Karpas-422 (cell line): ENCODE results near the gene NOS1AP. TPM values are rescaled to one million over a fixed set of nuclear protein-coding genes. Genes with fewer than 3 reads are reported as not detected.
"Not testable (repeated sequence)": the region's sequence is repeated elsewhere in the genome, so short reads cannot be mapped to it uniquely, and the experiment has no call there.

Source experiments
- DNase-seq: peaks from one replicate; pipeline ENCODE4 v3.0.0-alpha.2; 2015
- H2AFZ ChIP-seq: fragments of 200-600 bp; sonication (generic); 2 replicates; pipeline ENCODE4 v1.6.1; 2014; ENCODE audit warnings: antibody characterized with exemption, low read length, mixed read lengths
- H3K27ac ChIP-seq: fragments of 200-600 bp; sonication (generic); 2 replicates; pipeline ENCODE4 v1.5.1; 2014; ENCODE audit warnings: mild to moderate bottlenecking, low read length, moderate library complexity
- H3K27me3 ChIP-seq: fragments of 200-600 bp; sonication (generic); 2 replicates; pipeline ENCODE4 v1.6.1; 2014; ENCODE audit warnings: low read length, mixed read lengths
- H3K36me3 ChIP-seq: fragments of 200-600 bp; sonication (generic); 2 replicates; pipeline ENCODE4 v1.6.1; 2014; ENCODE audit warnings: low read length, mixed read lengths; ENCODE audit not compliant: insufficient read depth
- H3K4me1 ChIP-seq: fragments of 200-600 bp; sonication (generic); 2 replicates; pipeline ENCODE4 v1.6.1; 2014; ENCODE audit warnings: mild to moderate bottlenecking, low read length, mixed read lengths
- H3K4me2 ChIP-seq: fragments of 200-600 bp; sonication (generic); 2 replicates; pipeline ENCODE4 v1.6.1; 2014; ENCODE audit warnings: low read length, low read depth, mild to moderate bottlenecking; ENCODE audit not compliant: poor library complexity, severe bottlenecking
- H3K4me3 ChIP-seq: fragments of 200-600 bp; sonication (generic); 2 replicates; pipeline ENCODE4 v1.5.1; 2014; ENCODE audit warnings: mild to moderate bottlenecking, antibody characterized with exemption, low read length, mixed read lengths
- H3K79me2 ChIP-seq: fragments of 200-600 bp; sonication (generic); 2 replicates; pipeline ENCODE4 v1.6.1; 2014; ENCODE audit warnings: mild to moderate bottlenecking, low read length, mixed read lengths
- H3K9ac ChIP-seq: fragments of 200-600 bp; sonication (generic); 2 replicates; pipeline ENCODE4 v1.6.0; 2014; ENCODE audit warnings: low read length
- H3K9me2 ChIP-seq: fragments of 200-600 bp; sonication (generic), shearing (Covaris generic); replicated peaks from 2 replicates; pipeline ENCODE4 v1.6.0; 2014; ENCODE audit warnings: mild to moderate bottlenecking, low read length, moderate library complexity; ENCODE audit not compliant: insufficient read depth
- H3K9me3 ChIP-seq: fragments of 300-700, 200-600 bp; sonication (generic); 2 replicates; pipeline ENCODE4 v1.6.1; 2014; ENCODE audit warnings: low read length, mixed read lengths
- H4K20me1 ChIP-seq: fragments of 200-600 bp; sonication (generic); 2 replicates; pipeline ENCODE4 v1.6.1; 2014; ENCODE audit warnings: mild to moderate bottlenecking, antibody characterized with exemption, low read length, low read depth; ENCODE audit not compliant: insufficient read depth
- total RNA-seq: library from RNA; depleted of rRNA; stranded (reverse); fragments of >200 nt; shearing (Covaris generic); gene quantifications from 2 replicates; pipeline ENCODE4 v1.2.3, GENCODE V29; 2014; ENCODE audit warnings: low replicate concordance

Gene NOS1AP
- total RNA-seq, 1 experiment from 2014 or later = not detected

- not testable (repeated sequence) for H3K9me3 ChIP-seq, H3K79me2 ChIP-seq
These were observed 131.6 kb downstream of the NOS1AP start for GRCh38 chr1:162201062-162201461.

GRCh38 chr1:162204129-162204822, 134.8 kb downstream of the NOS1AP start:
- Histone ChIP-seq H3K27me3 (no peaks in the 10 kb centered on the region), H3K9me3 (no peaks in the 10 kb centered on the region), H3K4me2 (no peak overlapping the region), H3K9me2 (no peaks in the 10 kb centered on the region), H2AFZ (no peak overlapping the region), H3K4me3 (no peak overlapping the region), H3K79me2 (no peaks in the 10 kb centered on the region), H3K27ac (no peak overlapping the region), H3K9ac (no peak overlapping the region), H3K4me1 (no peaks in the 10 kb centered on the region; the same call in 1 of the 2 replicates), H3K36me3 (no peaks in the 10 kb centered on the region), H4K20me1 (no peaks in the 10 kb centered on the region)
- DNase-seq = no peak

More at GRCh38 chr1:162201062-162201461, 131.6 kb downstream of the NOS1AP start:
- H3K4me1 ChIP-seq, H3K9me2 ChIP-seq, H4K20me1 ChIP-seq, H3K27ac ChIP-seq, H3K36me3 ChIP-seq, H3K9ac ChIP-seq, H3K4me2 ChIP-seq, H2AFZ ChIP-seq, DNase-seq, H3K4me3 ChIP-seq, H3K27me3 ChIP-seq: not testable (repeated sequence)

- Histone ChIP-seq H3K4me1 (no peaks in the 10 kb centered on the region; the same call in 1 of the 2 replicates), H4K20me1 (no peaks in the 10 kb centered on the region), H3K4me3 (no peak overlapping the region), H3K79me2 (no peaks in the 10 kb centered on the region), H3K27me3 (no peaks in the 10 kb centered on the region), H3K36me3 (no peaks in the 10 kb centered on the region), H3K27ac (no peak overlapping the region), H2AFZ (no peak overlapping the region), H3K9me3 (no peaks in the 10 kb centered on the region), H3K9me2 (no peaks in the 10 kb centered on the region), H3K4me2 (no peak overlapping the region), H3K9ac (no peak overlapping the region)
- no peak for DNase-seq
These were observed 135.3 kb downstream of the NOS1AP start for GRCh38 chr1:162204823-162205155.

- H3K4me1 ChIP-seq = no peaks in the 10 kb centered on the region; the same call in 1 of the 2 replicates
- no peaks in the 10 kb centered on the region for H3K36me3 ChIP-seq
- H3K27ac ChIP-seq = no peak overlapping the region
- H2AFZ ChIP-seq = no peak overlapping the region
- H4K20me1 ChIP-seq = no peaks in the 10 kb centered on the region
- no peak overlapping the region for H3K4me3 ChIP-seq
- H3K27me3 ChIP-seq = no peaks in the 10 kb centered on the region
- H3K4me2 ChIP-seq = no peak overlapping the region
- no peaks in the 10 kb centered on the region for H3K79me2 ChIP-seq
- H3K9me3 ChIP-seq = no peaks in the 10 kb centered on the region
- H3K9me2 ChIP-seq = no peaks in the 10 kb centered on the region
- H3K9ac ChIP-seq = no peak overlapping the region
- DNase-seq = no peak
These were observed 136.8 kb downstream of the NOS1AP start for GRCh38 chr1:162206300-162206699.

GRCh38 chr1:162206749-162207635, 137.5 kb downstream of the NOS1AP start:
- Histone ChIP-seq H3K4me2 (no peak overlapping the region), H3K79me2 (no peaks in the 10 kb centered on the region), H3K27me3 (no peaks in the 10 kb centered on the region), H3K9me3 (no peaks in the 10 kb centered on the region), H3K36me3 (no peaks in the 10 kb centered on the region), H3K9me2 (no peaks in the 10 kb centered on the region), H3K4me1 (no peaks in the 10 kb centered on the region; the same call in 1 of the 2 replicates), H3K27ac (no peak overlapping the region), H2AFZ (no peak overlapping the region), H3K4me3 (no peak overlapping the region), H3K9ac (no peak overlapping the region), H4K20me1 (no peaks in the 10 kb centered on the region)
- no peak for DNase-seq

- Histone ChIP-seq H3K9me3 (no peaks in the 10 kb centered on the region), H4K20me1 (no peaks in the 10 kb centered on the region), H3K9ac (no peak overlapping the region), H3K4me2 (no peak overlapping the region), H3K79me2 (no peaks in the 10 kb centered on the region), H2AFZ (no peak overlapping the region), H3K4me1 (no peaks in the 10 kb centered on the region; the same call in 1 of the 2 replicates), H3K9me2 (no peaks in the 10 kb centered on the region), H3K4me3 (no peak overlapping the region), H3K36me3 (no peaks in the 10 kb centered on the region), H3K27me3 (no peaks in the 10 kb centered on the region), H3K27ac (no peak overlapping the region)
- DNase-seq = no peak
These were observed 138.4 kb downstream of the NOS1AP start for GRCh38 chr1:162207862-162208261.

GRCh38 chr1:162210196-162210595, 140.7 kb downstream of the NOS1AP start:
- Histone ChIP-seq H3K27ac (no peak overlapping the region), H3K9ac (no peak overlapping the region), H4K20me1 (no peaks in the 10 kb centered on the region), H3K4me3 (no peak overlapping the region), H3K79me2 (no peaks in the 10 kb centered on the region), H3K36me3 (no peaks in the 10 kb centered on the region), H3K27me3 (no peaks in the 10 kb centered on the region), H3K9me2 (no peaks in the 10 kb centered on the region), H3K9me3 (no peaks in the 10 kb centered on the region), H2AFZ (no peak overlapping the region), H3K4me2 (no peak overlapping the region), H3K4me1 (no peaks in the 10 kb centered on the region)
- no peak for DNase-seq

GRCh38 chr1:162212713-162213112, 143.2 kb downstream of the NOS1AP start:
- Histone ChIP-seq H2AFZ (no peak overlapping the region), H4K20me1 (no peaks in the 10 kb centered on the region), H3K4me1 (peaks cover 9% of the 10 kb centered on the region; the same call in 1 of the 2 replicates), H3K79me2 (no peaks in the 10 kb centered on the region), H3K4me3 (no peak overlapping the region), H3K36me3 (no peaks in the 10 kb centered on the region), H3K4me2 (no peak overlapping the region), H3K27me3 (no peaks in the 10 kb centered on the region), H3K27ac (no peak overlapping the region), H3K9me2 (no peaks in the 10 kb centered on the region), H3K9ac (no peak overlapping the region), H3K9me3 (no peaks in the 10 kb centered on the region)
- no peak for DNase-seq
